HepG2 (cell line): Measurements from ENCODE around the gene KRTAP10-10. TPM values are rescaled to one million over a fixed set of nuclear protein-coding genes. Genes with fewer than 3 reads are reported as not detected.

Experiments used
- ATAC-seq: fragments of 200-7000 bp; cut with Tn5 transposase; 3 replicates; pipeline ENCODE4 v1.9.1; 2020; ENCODE audit warnings: mild to moderate bottlenecking, moderate library complexity
- BruUV-seq: library from RNA; stranded (reverse); fragments of 400-500 nt; replicated peaks from 2 replicates; lab custom pipeline; 2021; lab: Mats Ljungman, UMichigan
- CTCF ChIA-PET: fragments of 300-600 bp; formaldehyde crosslinking; extraction: SDS; loops from one replicate; lab custom pipeline; 2021; ENCODE audit warnings: low total read pairs, inconsistent platforms, low intra/inter-chr PET ratio; lab: Yijun Ruan, JAX
- POLR2A ChIA-PET: fragments of 350-600 bp; sonication (Branson Sonifier 250); formaldehyde crosslinking; loops from one replicate; lab custom pipeline; 2020; ENCODE audit warnings: antibody characterized with exemption, inconsistent platforms; lab: Yijun Ruan, JAX
- DNase-seq: peaks from one replicate; pipeline ENCODE4 v3.0.0-alpha.2; 2015; ENCODE audit warnings: low spot score
- FAIRE-seq: peaks from 3 replicates; lab custom pipeline; 2011; peaks lifted over from hg19 to GRCh38; lab: Jason Lieb, UNC
- H2AFZ ChIP-seq: one replicate; pipeline ENCODE4 v1.6.1; 2011; ENCODE audit warnings: low read length, inconsistent platforms
- H3K27ac ChIP-seq: fragments of 300-600 bp; 3 replicates; pipeline ENCODE4 v1.8.0; 2011; ENCODE audit warnings: mixed run types, mild to moderate bottlenecking, mixed read lengths, low read length, inconsistent platforms; ENCODE audit not compliant: insufficient read depth; ENCODE audit errors: extremely low read length
- H3K27me3 ChIP-seq, 2 experiments: fragments of 200-600 bp in 1 of 2; 2 replicates in 1 of 2; 3 replicates in 1 of 2; pipeline versions ENCODE4 v1.6.0 to v1.8.0; 2011; ENCODE audit warnings: low read length in 2 of 2, mild to moderate bottlenecking in 2 of 2, moderate library complexity in 2 of 2, inconsistent platforms in 1 of 2; ENCODE audit not compliant: insufficient read depth in 2 of 2, control insufficient read depth in 1 of 2
- H3K36me3 ChIP-seq, 2 experiments: fragments of 200-600 bp in 1 of 2; replicated peaks in 1 of 2; 2 replicates in 1 of 2; 3 replicates in 1 of 2; pipeline versions ENCODE4 v1.5.1 to v1.8.0; 2011; ENCODE audit warnings: low read length in 2 of 2, inconsistent platforms in 1 of 2; ENCODE audit not compliant: insufficient read depth in 2 of 2, control insufficient read depth in 1 of 2
- H3K4me1 ChIP-seq: 2 replicates; pipeline ENCODE4 v1.5.1; 2012; ENCODE audit warnings: low read length, inconsistent platforms; ENCODE audit not compliant: insufficient read depth
- H3K4me2 ChIP-seq: 2 replicates; pipeline ENCODE4 v1.6.0; 2011; ENCODE audit warnings: low read depth, low read length, inconsistent platforms
- H3K4me3 ChIP-seq, 3 experiments: fragments of 200-600 bp in 1 of 3; sonication (generic), shearing (Covaris generic) in 1 of 3; replicated peaks in 1 of 3; 2 replicates each; pipeline ENCODE4 v1.5.1; 2011 to 2016; ENCODE audit warnings: low read length in 3 of 3, inconsistent platforms in 2 of 3, low read depth in 2 of 3, mild to moderate bottlenecking in 2 of 3, control low read depth in 1 of 3, mixed read lengths in 1 of 3; ENCODE audit not compliant: insufficient read depth in 1 of 3
- H3K79me2 ChIP-seq: one replicate; pipeline ENCODE4 v1.6.1; 2011; ENCODE audit warnings: low read length, inconsistent platforms; ENCODE audit not compliant: insufficient read depth
- H3K9ac ChIP-seq: 2 replicates; pipeline ENCODE4 v1.6.0; 2011; ENCODE audit warnings: mild to moderate bottlenecking, low read depth, low read length, inconsistent platforms; ENCODE audit not compliant: insufficient read depth
- H3K9me3 ChIP-seq: 2 replicates; pipeline ENCODE4 v1.5.1; 2012; ENCODE audit warnings: mild to moderate bottlenecking, low read length
- H4K20me1 ChIP-seq: 2 replicates; pipeline ENCODE4 v1.6.0; 2011; ENCODE audit warnings: inconsistent platforms, mild to moderate bottlenecking, low read length, moderate library complexity; ENCODE audit not compliant: insufficient read depth
- CHCHD3 ChIP-seq: sonication (generic); formaldehyde crosslinking; IDR thresholded peaks from 2 replicates; pipeline ENCODE4 v1.8.0; 2022; ENCODE audit warnings: mild to moderate bottlenecking, missing genetic modification reagents, moderate library complexity
- FOXA3 ChIP-seq: IDR thresholded peaks from 2 replicates; pipeline ENCODE4 v1.6.1; 2016; ENCODE audit warnings: missing genetic modification reagents, missing compliant biosample characterization
- HNRNPUL1 ChIP-seq: fragments of 200-400 bp; formaldehyde crosslinking; IDR thresholded peaks from 2 replicates; pipeline ENCODE4 v1.6.1; 2017; ENCODE audit warnings: low read depth, mild to moderate bottlenecking, low read length, moderate library complexity
- MBNL3 ChIP-seq: fragments of 250-450 bp; sonication (Bioruptor Pico); conservative IDR thresholded peaks from 2 replicates; pipeline ENCODE4 v1.8.0; 2022; ENCODE audit warnings: mild to moderate bottlenecking, inconsistent platforms
- MED1 ChIP-seq: sonication (generic); formaldehyde crosslinking; IDR thresholded peaks from 2 replicates; pipeline ENCODE4 v1.4.0; 2020; ENCODE audit warnings: missing genetic modification reagents
- PBX2 ChIP-seq: IDR thresholded peaks from 2 replicates; pipeline ENCODE4 v1.6.1; 2016; ENCODE audit warnings: control low read depth
- SNAI1 ChIP-seq: sonication (generic); formaldehyde crosslinking; IDR thresholded peaks from 2 replicates; pipeline ENCODE4 v1.5.0; 2020; ENCODE audit warnings: mild to moderate bottlenecking, missing genetic modification reagents, borderline replicate concordance
- ZSCAN20 ChIP-seq: sonication (generic); formaldehyde crosslinking; IDR thresholded peaks from 2 replicates; pipeline ENCODE4 v1.4.0; 2020; ENCODE audit warnings: missing genetic modification reagents, mild to moderate bottlenecking, borderline replicate concordance
- WGBS: methylation state at CpG from one replicate; pipeline ENCODE4 v1.1.6; 2017; ENCODE audit warnings: low lambda C conversion rate; 5-methylcytosine and 5-hydroxymethylcytosine counted together
- in situ Hi-C: cut with HindIII; loops from 2 replicates; pipeline ENCODE4 v1.10.0; 2017; ENCODE audit warnings: low pct_unique_long_range_greater_than_20kb; ENCODE audit not compliant: extremely low pct_ligation_motif_present
- intact Hi-C: fragments of 100-400 bp; cut with micrococcal nuclease; formaldehyde crosslinking; loops from one replicate; pipeline ENCODE4 v1.10.0; 2022; ENCODE audit not compliant: unreplicated experiment
- polyA plus RNA-seq, 8 experiments: library from polyadenylated mRNA; depleted of rRNA in 3 of 8; stranded (reverse) in 7 of 8; unstranded in 1 of 8; fragments of >200 nt; fragmentation: Illumina TruSeq in 4 of 8; extraction: Trizol in 4 of 8; gene quantifications; 2 replicates each; pipeline versions ENCODE4 v1.2.1 to v1.2.3, GENCODE V29; 2011 to 2016; ENCODE audit warnings: low read depth in 4 of 8, missing spikeins in 1 of 8, mixed read lengths in 1 of 8; ENCODE audit not compliant: insufficient read depth in 1 of 8
- total RNA-seq, 5 experiments: library from RNA; depleted of rRNA; stranded (reverse); fragments of >200 nt; fragmentation: Illumina TruSeq; extraction: Trizol; gene quantifications; 2 replicates each; pipeline ENCODE4 v1.2.3, GENCODE V29; 2016; ENCODE audit warnings: low read depth in 1 of 5

Gene KRTAP10-10
- total and polyA plus RNA-seq, 2 of the 13 experiments (the other 11 are each of a cell fraction or from before 2014, with no cell fraction given) = not detected

DNA sequence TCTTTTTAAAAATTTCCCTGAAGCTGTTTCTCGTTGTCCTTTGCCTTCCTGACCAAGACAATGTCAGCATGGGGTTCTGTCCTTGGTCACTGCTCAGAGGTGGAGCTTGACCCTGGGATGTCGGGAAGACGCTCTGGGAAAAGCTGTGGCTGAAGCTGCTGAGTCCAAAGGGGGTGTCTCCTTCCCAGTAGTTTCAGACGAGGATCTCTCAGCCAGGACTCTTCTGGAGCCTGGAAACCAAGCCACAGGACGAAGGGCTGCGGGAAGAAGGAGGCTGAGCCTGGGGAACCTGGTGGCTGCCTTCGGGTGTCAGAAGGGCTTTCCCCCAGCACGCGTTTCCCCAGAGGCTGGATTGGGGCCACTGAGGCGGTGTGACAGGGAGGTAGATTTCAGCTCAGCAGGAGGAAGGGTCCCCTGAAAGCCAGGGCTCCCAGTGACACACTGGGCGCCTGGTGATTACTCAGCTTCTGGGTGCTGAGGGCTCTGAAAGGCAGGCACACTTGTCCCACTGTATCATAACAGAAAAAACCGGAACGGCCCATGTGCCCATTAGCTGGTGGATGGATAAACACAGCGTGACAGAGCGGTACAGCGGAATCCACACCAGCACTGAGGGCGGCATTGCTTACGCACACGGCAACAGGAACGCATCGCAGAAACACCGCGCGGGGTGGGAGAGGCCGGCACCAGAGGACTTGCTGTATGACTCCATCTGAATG, 49.8 kb downstream of the KRTAP10-10 start:
- TF ChIP-seq FOXA3 (no peak), CHCHD3 (no peak), HNRNPUL1 (no peak), SNAI1 (CRISPR knock-in tag) (no peak), MBNL3 (CRISPR knock-in tag) (no peak), ZSCAN20 (CRISPR knock-in tag) (no peak), PBX2 (no peak), MED1 (CRISPR knock-in tag) (no peak)
- TF ChIP-seq, all 625 proteins: peak for 0
- H3K4me3 ChIP-seq = no peak overlapping the region
- no peaks in the 10 kb centered on the region for H3K36me3 ChIP-seq
- in situ Hi-C loops = no loop called here
- WGBS = 69% methylated on average over 21 of the region's 25 CpGs
- no peak overlapping the region for H3K4me2 ChIP-seq
- intact Hi-C loops = no loop called here
- no TSS peak for BruUV-seq
- no peaks in the 10 kb centered on the region for H4K20me1 ChIP-seq
- no peak overlapping the region for H3K9ac ChIP-seq
- H3K4me1 ChIP-seq = no peaks in the 10 kb centered on the region
- CTCF ChIA-PET = no interaction called here
- no peak for FAIRE-seq
- no peaks in the 10 kb centered on the region for H3K9me3 ChIP-seq
- peaks cover 1 to 32% of the 10 kb centered on the region in 2 experiments; a peak in 4 of 5 replicates for H3K27me3 ChIP-seq
- no peak overlapping the region for H3K27ac ChIP-seq
- DNase-seq = no peak
- ATAC-seq = no peak
- no peaks in the 10 kb centered on the region for H3K79me2 ChIP-seq
- no peak overlapping the region for H2AFZ ChIP-seq
- POLR2A ChIA-PET = no interaction called here
